AG04449 (cell line): ENCODE results near the gene LYPD6B.

Experiments
- CTCF ChIA-PET: fragments of 350-600 bp; formaldehyde crosslinking; extraction: SDS; loops from one replicate; lab custom pipeline; 2021; ENCODE audit warnings: antibody characterized with exemption; lab: Yijun Ruan, JAX
- POLR2A ChIA-PET: fragments of 400-600, 350-600 bp; formaldehyde crosslinking; extraction: SDS; loops from one replicate; lab custom pipeline; 2020; ENCODE audit warnings: antibody characterized with exemption, inconsistent platforms; lab: Yijun Ruan, JAX
- DNase-seq: peaks from one replicate; pipeline ENCODE4 v3.0.0-alpha.2; 2010; ENCODE audit warnings: low read depth, low spot score
- H3K4me3 ChIP-seq: 2 replicates; pipeline ENCODE4 v1.5.1; 2011; ENCODE audit warnings: low read depth, mild to moderate bottlenecking, control low read depth, low read length
- TF ChIP-seq, protein P1 (sequence below): IDR thresholded peaks from one replicate; pipeline ENCODE4 v1.5.1; 2011; ENCODE audit warnings: mild to moderate bottlenecking, moderate library complexity, low read length, control low read depth, inconsistent platforms; ENCODE audit not compliant: insufficient read depth; ENCODE audit errors: missing control alignments

The LYPD6B gene

DNA sequence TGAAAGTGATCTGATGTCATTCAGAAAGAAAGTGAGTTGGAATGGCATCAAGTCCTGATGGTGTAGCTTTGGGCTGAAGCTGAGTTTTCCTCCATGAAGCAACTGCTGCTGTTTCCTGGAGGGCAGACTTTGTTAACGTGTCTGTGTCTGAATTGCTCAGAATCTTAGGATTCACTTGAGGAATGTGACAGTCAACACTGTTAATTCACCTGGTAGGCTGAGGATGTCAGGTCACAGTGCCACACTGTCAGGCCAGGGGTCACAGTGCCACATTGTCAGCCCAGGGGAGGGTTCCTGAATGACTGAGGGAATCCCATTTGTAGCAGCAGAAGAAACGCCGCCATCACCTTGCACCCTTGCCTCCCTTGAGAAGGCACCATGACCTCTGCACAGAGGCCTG is 39.4 kb downstream of the LYPD6B start:
- TF ChIP-seq, protein P1, sequence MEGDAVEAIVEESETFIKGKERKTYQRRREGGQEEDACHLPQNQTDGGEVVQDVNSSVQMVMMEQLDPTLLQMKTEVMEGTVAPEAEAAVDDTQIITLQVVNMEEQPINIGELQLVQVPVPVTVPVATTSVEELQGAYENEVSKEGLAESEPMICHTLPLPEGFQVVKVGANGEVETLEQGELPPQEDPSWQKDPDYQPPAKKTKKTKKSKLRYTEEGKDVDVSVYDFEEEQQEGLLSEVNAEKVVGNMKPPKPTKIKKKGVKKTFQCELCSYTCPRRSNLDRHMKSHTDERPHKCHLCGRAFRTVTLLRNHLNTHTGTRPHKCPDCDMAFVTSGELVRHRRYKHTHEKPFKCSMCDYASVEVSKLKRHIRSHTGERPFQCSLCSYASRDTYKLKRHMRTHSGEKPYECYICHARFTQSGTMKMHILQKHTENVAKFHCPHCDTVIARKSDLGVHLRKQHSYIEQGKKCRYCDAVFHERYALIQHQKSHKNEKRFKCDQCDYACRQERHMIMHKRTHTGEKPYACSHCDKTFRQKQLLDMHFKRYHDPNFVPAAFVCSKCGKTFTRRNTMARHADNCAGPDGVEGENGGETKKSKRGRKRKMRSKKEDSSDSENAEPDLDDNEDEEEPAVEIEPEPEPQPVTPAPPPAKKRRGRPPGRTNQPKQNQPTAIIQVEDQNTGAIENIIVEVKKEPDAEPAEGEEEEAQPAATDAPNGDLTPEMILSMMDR = no peak
- CTCF ChIA-PET = interaction anchor here (1.6 to 1.8 kb wide), 2 partner anchors 61 to 483 kb away, joined by 5 to 6 read pairs; no protein-coding TSS in a partner anchor
- POLR2A ChIA-PET = no interaction called here
- no peak overlapping the region for H3K4me3 ChIP-seq
- DNase-seq = no peak

DNA sequence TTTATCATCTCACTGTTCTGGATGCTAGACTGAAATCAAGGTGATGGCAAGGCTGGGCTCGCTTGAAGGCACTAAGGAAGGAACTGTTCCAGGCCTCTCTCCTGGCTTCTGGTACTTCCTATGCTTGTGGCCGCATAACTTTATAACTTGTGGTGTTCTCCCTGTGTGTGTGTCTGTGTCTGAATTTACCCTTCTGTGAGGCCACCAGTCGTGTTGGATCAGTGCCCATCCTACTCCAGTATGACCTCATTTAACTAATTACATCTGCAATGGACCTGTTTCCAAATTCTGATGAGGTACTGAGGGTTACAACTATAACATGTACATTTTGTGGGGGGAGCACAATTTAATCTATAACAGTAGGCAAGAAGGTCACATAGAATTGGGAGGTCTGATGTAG is 41.6 kb downstream of the LYPD6B start:
- TF ChIP-seq, protein P1 = no peak
- POLR2A ChIA-PET = no interaction called here
- CTCF ChIA-PET = no interaction called here
- no peak for DNase-seq
- no peak overlapping the region for H3K4me3 ChIP-seq

DNA sequence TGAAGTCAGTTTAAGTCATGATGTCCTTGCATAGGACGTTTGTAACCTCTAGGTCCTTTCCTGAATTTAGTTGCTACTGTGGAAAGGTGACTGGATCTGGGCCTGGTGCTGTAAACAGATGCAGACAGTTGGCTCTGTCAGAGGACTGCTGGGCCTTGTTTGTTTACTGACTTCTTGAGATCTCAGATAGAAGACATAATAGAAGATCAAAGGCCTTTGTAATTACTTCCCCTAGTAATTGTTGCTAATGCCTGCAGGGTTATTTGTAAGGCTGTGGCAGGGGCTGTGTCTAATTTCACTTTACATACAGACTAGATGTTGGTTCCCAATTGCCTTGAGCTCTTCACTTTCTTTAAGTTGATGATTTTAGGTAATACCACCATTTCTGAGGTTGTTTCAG is 42.5 kb downstream of the LYPD6B start:
- ChIA-PET CTCF (interaction anchor here (0.7 to 1.0 kb wide), 2 partner anchors 63 to 64 kb away, joined by 3 to 4 read pairs; no protein-coding TSS in a partner anchor), POLR2A (no interaction called here)
- no peak overlapping the region for H3K4me3 ChIP-seq
- DNase-seq = no peak
- TF ChIP-seq, protein P1 = no peak

DNA sequence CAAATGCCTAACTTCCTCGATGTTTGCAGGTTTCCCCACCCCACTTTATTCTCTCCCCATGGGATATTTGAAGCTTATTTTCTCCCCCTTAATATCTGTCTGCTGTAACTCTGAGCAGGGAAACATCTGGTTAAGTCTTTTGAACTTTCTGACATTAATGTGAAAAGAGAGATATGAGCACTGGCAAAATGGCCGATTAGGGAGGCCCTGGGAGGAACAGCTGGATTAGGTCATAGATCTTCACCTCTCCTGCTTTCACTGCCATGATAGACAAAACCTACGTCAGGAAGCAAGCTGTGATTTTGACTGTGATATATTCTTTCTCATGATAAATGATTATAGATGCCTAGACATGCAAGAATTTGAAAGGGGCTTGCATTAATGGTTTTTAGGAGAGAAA is 43.6 kb downstream of the LYPD6B start:
- ChIA-PET POLR2A (no interaction called here), CTCF (no interaction called here)
- TF ChIP-seq, protein P1 = no peak
- H3K4me3 ChIP-seq = no peak overlapping the region
- no peak for DNase-seq

DNA sequence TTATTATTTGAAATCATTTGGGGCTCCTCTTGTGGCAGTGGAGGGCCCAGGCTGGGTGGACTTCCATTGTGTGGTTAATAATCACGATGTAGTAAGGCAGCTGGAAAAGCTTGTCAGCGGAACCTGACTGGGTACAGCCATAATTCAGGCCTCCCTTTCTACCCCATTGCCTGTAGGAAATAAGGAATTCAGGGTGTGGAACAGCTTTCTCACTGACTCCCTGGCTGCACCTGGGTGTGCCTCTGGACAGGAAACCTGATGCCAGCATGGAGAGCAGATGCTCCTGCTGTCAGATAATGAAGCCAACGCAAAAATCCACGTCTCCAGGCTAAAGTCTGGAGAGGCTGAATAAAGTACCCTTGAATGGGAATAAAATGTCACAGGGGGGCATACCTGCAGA is 44.2 kb downstream of the LYPD6B start:
- H3K4me3 ChIP-seq = no peak overlapping the region
- TF ChIP-seq, protein P1 = no peak
- no peak for DNase-seq
- POLR2A ChIA-PET = no interaction called here
- CTCF ChIA-PET = no interaction called here

DNA sequence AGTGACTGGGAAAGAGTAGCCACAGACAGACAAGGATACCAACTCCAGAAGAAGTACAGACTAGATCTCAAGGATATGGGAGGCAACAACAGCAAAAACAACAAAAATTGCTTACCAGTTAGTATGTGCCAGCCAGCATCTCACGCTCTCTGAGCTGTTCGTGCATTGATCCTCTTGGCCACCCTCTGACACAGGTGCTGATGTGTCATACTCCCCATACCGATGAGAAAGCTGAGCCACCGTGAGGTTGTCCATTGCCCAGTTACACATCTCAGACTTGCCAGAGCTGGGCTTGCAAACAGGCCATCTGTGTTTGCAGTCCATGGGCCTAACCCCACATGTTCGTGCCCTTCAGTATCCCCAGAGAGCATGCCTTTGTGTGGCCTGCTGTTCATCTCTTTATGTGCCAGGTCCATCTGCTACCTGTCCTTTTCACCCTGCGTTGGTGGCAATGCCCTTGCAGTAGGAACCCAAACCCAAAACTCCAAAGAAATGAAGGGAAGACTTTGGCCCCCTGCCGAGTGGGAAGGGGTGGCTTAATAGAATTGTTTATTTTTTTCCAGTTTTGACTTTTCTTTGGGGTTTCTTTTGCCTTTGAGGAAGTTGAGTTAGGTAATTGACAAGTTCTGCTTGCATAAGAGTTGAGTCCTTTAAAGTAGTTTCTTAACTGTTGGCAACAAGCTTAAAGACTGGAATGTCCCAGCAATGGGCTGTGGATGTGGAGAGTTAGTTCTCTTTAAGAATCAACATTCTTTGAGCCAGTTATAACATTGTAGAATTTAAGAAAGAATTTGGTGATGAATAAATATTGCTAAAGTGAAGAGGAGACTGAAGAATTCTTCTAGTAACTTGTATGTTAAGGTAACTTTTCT is 46.7 kb downstream of the LYPD6B start:
- TF ChIP-seq, protein P1 = no peak
- ChIA-PET CTCF (no interaction called here), POLR2A (no interaction called here)
- DNase-seq = peak; percentile 63
- no peak overlapping the region for H3K4me3 ChIP-seq
